ENCODE measurements around the gene AKIRIN2.

DNA sequence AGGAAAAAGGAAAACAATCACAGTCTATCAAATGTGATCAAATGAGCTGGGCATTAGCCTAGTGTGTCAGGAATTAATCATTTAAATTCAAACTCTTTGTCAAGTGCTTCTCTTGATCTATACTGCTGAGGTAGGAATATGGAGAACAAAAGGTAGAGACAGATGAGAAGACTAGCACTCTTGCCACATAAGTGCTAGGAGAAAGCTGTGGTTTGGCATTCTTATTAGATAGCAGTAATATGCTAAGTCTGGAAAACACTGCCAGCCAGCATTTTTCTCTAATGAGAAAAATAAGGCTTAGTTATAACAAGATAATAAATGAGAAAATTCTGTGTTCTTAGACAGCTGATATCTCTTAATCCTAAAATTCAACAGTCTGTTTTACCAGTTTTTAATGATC is 73.2 kb downstream of the AKIRIN2 start:
- TF ChIP-seq CTCF (IDR thresholded peaks at IDR 0.05), result no peak
- no peak for TF ChIP-seq POLR2AphosphoS5 (IDR thresholded peaks at IDR 0.05)
- no peak for TF ChIP-seq POLR2A (IDR thresholded peaks at IDR 0.05)
